Measurements from ENCODE around the gene PTPRN2.

PTPRN2 gene

DNA sequence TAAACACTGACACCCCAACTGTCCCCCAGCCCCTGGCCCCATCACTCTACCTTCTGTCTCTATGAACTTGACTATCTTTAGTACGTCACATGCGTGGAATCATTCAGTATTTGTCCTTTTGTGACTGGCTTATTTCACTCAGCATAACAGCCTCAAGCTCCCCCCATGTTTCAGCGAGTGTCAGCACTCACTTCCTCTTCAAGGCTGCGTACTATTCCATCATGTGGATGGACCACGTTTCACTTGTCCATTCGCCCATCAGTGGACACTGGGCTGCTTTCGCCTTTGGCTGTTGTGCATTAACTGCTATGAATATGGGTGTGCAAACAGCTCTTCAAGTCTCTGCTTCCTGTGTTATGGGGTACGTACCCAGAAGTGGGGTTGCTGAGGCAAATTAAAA is 100.7 kb downstream of the PTPRN2 start:
- no peak for DNase-seq

DNA sequence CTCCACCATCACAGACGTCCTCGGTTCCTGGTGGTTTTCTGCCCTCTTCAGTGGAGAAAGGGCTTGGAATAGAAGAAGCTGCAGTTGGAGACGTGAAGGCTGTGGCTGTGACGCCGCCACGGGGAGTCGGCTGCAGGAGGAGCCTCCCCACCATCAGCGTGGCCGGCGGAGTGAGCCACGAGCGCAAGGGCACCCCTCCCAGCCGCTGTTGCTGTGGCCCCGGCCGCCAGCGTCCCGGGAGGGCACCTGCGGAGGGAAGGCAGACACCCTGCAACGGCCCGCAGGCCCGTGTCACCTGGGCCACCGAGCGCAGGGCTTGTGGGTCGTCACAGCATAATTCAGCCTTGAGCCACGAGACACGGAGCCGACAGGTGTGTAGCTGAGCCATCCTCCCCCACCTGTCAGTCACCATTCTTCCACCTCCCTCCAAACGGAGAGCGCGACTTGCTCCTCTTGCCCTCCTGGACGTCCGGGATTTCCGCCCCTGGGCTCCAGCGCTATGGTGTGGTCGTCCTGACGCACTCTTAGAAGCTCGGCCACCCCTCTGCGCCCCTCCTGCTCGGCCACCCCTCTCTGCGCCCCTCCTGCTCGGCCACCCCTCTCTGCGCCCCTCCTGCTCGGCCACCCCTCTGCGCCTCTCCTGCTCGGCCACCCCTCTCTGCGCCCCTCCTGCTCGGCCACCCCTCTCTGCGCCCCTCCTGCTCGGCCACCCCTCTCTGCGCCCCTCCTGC is 102.7 kb downstream of the PTPRN2 start:
- DNase-seq = no peak

DNA sequence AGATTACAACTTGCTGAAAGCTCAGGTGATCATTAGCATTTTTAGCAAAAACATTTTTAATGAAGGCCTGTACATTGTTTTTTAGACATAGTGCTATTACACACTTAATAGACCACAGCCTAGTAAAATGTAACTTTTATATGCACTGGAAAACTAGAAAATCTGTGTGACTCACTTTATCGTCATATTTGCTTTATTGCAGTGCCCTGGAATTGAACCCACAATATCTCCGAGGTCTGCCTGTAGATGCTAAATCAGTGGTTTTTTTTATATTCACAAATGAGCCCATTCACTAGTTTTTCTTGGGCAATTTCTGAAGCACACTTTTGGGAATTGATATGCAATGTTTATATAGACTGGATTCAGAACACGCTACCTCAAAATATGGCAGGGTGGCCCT is 105.1 kb downstream of the PTPRN2 start:
- no peak for DNase-seq

DNA sequence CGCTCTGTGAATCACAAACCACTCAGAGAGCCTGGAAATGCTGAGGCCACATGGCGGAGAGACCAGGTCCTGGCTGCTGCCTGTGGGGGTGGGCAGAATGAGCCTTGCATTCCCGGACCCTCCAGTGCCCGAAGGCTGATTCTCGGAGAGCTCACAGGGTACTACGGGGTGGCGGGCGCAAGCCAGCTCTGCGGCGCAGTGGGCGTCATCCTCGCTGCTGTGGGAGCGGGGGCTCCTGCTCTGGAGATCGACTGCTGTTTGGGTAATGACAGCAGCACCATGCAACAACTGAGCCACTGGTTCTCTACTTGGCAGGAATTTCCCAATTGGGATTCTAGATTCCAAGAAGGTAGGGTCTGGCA is 108.0 kb downstream of the PTPRN2 start:
- no peak for DNase-seq

DNA sequence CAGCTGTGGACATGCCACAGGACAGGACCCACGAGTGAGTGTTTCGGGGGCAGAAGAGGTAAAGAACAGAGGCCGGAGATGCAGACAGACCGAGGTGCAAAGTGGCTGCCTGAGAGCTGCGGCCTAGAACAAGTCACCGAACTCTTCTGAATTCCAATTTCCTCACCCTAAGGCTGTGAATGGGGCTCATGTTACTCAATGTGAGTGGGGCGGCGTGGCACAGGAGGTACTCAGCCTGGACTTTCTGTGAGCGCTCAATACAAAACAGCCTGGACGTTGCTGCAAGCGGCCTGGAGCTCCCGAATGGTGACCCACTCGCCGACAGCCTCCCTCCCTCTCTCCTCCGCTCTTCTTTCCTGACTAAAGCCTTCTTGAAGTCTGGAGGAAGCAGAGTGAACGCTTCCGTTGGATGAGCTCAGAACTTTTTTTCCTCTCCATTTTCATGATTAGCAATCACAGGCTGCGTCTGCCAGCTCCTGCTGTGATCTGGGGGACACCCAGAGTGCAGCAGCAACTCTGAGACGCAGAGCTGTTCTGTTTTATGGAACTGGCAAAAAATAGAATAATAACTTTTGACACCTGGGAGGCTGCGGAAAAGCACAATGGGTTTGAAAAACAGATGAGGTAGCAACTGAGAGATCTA is 108.5 kb downstream of the PTPRN2 start:
- no peak for DNase-seq

DNA sequence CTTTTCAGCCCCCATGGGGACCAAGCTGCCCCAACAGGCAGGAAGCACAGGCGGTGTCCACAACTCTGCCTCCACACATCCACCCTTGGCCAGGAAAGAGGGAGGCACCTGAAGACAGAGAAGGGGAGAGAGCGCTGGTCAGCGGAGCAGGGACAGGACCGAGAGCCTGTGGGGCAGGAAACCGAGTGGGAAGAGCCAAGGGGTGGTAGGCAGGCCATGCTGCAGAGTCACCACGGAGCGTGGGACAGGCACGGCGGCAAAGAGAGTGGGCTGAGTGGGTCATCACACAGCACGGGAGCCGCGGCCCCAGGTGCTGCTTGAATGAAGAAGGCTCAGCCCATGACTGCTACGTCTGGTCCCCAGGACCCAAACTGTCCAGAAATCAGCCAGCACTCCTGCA is 109.8 kb downstream of the PTPRN2 start:
- DNase-seq = no peak

DNA sequence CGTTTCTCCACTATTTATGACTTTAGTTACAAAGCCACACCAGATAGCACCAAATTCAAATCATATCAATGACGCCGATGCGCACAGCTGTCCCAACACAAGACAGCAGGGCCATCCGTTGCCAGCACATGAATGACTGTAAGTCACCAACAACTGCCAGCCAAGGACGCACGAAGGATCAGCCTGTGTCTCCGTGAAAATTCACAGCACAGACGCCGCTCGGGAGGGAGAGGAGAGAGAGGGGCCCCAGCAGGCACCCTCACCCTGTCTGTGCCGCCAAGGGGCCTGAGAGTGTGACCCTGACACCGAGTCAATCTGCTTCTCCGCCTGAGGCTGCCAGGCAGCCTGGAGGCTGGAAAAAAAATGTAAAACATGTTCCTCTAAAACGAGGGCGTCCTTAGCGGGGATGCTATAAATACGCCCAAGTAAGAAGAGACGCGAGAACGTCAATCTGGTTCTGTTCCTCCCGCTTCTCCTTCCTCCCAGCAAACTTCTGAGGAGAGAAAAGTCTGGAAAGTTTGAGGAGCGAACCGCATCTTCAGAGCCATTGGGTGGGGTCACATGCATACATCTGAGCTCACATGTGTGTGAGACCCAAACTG is 111.2 kb downstream of the PTPRN2 start:
- no peak for DNase-seq

DNA sequence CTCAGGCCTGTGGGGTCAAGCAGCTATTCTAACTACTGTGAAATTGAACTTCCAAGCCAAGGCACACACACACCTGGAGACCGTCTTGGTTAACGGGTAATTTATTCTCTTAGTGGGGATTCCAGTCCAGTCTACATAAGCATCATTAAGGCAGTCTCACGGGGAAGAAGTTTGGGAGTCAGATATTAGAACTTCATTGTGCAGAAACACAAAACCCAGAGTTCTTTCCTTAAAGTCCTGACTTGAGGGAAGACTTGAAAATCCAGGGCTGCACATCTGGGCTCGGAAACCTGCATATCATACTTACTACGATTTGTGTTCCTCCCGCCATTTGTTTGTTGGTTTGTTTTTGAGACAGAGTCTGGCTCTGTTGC is 112.0 kb downstream of the PTPRN2 start:
- no peak for DNase-seq

DNA sequence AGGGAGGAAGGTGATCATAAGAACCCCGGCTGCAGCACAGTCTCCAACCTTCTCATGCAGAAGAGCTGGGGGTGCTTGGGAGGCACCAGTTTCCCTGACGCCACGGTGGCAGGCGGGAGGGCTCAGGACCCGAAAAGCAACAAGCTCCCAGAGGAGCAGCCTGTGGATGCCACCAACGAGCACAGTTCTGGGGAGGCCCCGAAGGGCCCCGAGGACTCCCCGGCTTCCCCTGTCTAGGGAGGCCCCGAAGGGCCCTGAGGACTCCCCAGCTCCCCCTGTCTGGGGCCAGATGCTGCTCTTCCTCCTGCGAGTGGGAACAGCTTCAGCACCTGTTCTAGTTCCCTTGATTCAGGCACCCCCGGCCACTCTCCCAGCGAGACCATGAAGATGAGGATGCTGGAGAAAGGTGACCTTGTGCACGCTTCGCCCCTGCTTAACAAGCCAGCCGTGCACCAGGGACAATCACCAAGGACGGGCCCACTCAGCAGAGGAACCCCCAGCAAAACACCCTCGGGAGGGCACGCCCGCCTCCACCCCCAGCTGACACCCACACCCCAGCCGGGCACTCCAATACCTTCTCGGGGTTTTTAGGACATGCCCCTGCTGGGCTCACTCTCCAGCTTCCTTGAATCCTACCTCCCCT is 112.5 kb downstream of the PTPRN2 start:
- DNase-seq = no peak

DNA sequence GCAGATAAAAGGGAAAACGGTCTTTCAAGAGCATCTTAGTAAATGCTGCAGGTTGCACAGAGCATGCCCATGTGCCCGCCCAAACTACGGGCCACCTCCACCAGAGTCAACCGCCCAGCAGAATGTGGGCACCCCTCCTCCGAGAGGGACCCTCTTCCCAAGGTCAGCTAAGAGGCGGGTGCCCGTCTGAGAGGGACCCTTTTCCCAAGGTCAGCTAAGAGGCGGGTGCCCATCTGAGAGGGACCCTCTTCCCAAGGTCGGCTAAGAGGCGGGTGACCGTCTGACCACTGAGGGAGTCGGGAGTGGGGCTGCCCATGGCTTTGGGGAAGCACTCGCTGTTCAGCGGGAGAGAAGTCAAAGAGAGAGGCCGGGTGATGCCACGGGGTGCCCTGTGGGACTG is 113.1 kb downstream of the PTPRN2 start:
- no peak for DNase-seq

DNA sequence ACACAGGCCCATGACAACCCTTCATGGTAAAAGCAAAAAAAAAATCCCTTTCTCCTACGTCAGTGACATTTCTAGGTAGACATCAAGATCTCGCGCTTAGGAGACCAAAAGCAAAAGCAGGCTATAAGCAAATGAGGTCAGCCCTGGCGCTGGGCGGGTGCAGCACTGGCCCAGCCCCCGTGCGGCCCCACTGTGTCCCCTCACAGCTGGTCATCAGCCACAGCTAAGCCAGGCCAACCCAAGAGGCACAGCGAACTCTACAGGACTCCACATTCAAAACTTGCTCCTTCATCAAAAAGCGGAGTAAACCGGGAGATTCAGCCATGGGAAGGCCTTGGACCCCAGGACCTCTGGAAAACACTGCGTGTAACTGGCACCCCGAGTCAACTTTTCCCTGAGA is 113.7 kb downstream of the PTPRN2 start:
- no peak for DNase-seq

DNA sequence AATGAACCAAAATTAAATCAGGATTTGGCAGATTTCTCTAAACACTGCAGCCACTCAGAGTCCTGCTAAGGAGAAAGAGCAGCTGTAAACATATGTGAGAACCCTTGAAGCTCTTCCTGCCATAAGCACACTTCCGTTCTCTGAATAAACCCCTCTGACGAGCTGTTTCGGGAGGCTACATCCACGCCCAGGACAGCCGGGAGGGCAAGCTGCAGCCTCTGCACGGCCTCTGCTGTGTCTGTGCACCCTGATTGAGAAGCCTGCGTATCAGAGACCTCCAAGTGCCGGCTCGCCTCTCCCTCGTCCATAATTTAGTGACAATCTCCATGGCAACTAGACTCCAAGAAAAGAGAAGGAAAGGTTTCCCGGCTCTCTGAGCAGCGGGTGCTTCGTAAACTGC is 114.4 kb downstream of the PTPRN2 start:
- DNase-seq = peak; percentile 48

DNA sequence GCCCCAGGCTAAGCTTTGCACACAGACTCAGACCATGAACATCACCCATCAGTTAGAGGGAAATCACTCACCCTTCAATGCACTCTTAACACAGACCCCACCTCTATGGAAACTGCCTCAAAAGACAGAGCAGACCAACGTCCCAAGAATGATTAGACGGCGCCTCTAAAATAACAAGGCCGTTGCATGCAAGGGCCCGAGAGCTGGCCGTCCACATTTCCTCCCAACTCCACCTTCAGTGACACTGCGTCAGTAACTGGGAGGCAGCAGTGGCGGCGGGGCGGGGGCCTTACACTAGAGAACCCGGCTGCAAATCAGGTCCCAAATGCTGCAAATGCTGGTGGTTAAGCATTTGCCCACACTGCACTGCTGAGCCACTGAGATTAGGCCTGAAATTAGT is 115.0 kb downstream of the PTPRN2 start:
- no peak for DNase-seq

DNA sequence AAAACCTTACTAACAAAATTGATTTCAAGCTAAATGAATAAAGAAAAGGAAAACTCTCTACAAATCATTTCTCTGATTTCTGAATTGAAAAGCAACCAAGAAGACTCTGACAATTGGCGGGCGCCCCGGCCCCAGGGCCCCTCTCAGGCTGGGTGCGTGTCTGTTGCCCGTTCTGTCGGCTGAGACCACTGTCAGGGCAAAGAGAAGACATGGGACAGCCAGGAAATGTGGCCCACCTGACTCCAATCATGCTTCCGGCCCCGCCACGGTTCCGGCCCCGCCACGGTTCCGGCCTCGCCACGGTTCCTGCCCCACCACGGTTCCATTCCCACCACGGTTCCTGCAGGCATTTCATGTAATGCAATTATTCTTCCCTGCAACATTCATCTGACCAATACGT is 115.9 kb downstream of the PTPRN2 start:
- no peak for DNase-seq

DNA sequence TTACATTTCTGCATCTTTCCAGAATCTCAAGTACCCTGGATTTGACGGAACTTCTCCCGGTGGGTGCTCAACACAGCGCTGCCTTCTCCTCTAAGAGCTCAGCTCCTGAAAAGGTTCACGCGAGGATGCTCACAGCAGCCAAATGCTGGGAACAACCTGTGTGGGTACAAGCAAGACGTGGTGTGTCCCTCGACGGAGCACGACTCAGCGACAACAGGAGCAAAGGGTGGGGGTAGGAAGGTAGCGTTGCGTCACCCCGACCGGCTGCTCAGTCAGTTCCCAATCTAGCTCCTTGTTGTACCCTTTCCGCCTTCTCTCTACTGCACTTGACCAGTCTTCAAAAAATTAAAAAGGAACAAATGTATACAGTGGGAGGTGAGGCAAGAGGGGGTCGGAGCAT is 117.3 kb downstream of the PTPRN2 start:
- no peak for DNase-seq

DNA sequence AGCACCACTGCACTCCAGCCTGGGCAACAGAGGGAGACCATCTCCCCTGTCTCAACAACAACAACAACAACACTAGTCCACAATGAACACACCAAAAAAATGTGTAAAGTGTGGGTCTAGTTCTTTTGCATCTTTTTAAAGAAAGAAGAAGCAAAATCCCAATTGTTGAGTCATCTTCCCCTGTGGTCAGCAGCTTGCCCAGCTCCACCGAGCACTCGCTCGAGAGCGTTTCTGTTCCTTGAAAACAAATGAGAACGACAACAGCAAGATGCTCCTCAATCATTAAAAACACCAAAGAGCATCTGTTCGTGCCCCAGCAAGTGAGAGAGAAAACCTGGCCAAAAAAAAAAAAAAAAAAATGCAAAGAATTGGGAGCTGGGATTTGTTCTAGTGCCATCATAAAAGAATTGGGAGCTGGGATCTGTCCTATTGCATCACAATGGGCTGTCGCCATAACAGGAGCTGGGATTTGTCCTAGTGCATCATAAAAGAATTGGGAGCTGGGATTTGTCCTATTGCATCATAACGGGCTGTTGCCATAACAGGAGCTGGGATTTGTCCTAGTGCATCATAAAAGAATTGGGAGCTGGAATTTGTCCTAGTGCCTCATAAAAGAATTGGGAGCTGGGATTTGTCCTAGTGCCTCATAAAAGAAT is 118.1 kb downstream of the PTPRN2 start:
- DNase-seq = no peak

DNA sequence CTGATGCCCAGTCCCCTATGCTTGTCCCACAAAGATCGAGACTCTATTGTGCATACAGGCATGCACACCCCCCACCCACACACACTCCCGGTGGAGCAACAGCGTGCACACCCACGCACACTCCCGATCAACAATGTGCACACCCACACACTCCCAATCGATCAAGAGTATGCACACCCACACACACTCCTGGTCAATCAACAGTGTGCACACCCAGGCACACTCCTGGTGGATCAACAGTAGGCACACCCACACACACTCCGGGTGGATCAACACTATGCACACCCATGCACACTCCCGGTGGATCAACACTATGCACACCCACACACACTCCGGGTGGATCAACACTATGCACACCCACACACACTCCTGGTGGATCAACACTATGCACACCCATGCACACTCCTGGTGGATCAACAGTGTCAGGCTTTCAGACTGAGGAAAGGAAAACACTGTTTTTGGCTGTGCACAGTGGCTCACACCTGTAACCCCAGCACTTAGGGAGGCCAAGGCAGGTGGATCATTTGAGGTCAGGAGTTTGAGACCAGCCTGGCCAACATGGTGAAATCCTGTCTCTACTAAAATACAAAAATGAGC is 118.8 kb downstream of the PTPRN2 start:
- DNase-seq = no peak

DNA sequence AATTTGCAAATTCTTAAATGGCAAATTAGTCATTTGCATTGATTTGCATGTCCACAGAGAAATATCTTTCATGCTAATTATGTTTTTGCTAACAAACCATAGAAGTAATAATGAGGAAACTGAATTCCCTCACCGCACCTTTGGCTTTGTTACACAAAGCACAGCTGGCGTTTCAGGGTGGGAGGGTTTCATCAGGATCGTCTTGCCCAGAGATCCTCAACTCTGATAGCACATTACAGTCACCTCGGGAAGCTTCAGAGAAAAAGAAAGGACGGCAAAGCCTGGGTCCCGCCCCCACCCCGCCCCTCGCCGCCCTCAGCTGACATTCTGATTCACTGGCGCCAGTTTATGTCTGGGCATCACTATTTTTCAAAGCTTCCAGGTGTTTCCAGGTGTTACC is 119.4 kb downstream of the PTPRN2 start:
- no peak for DNase-seq

DNA sequence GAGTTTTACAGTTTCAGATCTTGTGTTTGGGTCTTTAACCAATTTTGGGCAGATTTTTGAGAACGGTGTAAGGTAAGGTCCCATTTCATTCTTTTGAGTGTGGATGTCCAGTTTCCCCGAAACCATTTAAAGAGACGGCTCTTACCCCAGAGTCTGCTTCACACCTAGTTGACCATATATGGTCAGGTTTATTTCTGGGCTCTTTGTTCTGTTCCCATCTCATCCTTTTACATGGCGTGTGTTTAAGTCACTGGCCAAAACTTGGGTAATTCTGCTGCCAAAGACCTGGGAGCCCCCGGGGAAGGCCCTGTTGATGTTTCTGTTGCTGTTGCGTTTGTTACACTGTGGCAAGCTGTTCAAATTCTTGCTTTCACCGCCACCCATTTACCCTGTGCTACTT is 120.1 kb downstream of the PTPRN2 start:
- DNase-seq = no peak

DNA sequence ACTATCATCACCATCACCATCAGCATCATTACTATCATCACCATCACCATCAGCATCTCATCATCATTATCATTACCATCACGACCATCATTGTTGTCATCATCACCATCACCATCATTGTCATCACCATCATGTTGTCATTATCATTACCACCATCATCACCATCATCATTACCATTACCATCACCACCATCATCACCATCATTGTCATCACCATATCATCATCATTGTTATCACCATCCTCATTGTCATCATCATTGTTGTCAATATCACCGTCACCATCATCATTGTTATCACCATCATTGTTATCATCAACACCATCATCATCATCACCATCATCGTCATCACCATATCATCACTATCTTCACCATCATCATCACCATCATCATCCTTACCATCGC is 124.3 kb downstream of the PTPRN2 start:
- DNase-seq = no peak

DNA sequence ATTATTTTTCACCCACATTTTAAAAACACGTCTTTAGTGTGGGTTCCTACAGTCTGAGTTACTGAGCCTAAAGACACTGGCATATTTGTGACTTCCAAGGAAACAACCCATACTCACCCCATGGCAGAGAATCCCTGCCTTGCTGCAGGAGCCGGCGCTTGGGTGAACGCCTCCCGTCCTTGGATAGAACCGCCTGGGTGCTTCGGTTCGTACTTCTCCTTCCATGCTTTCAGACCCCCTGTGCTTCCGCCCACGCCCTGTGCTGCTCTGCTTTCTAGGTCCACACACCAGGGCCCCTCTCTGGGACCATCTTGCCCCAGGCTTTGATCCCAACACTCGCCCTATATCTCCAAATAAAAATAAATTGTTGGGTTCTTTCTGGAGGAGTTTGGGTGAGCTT is 125.8 kb downstream of the PTPRN2 start:
- no peak for DNase-seq

DNA sequence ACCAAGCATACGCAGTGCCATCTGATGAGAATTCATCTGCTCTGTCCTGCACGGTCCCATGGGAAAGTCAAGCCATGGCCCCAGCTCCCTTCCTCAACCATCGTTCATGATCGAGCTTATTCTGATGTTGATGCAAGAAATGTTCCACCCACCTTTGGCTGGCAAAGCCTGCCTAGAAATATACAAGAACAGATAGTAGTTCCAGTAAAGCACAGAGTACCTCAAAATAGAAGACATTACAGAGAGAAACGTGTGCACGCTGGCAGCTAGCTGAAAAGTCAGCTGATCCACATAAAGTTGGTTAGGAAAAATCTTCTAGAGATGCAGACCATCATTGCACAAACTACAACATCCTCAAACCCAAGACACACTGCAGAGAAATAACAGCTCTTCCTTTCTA is 127.0 kb downstream of the PTPRN2 start:
- no peak for DNase-seq

DNA sequence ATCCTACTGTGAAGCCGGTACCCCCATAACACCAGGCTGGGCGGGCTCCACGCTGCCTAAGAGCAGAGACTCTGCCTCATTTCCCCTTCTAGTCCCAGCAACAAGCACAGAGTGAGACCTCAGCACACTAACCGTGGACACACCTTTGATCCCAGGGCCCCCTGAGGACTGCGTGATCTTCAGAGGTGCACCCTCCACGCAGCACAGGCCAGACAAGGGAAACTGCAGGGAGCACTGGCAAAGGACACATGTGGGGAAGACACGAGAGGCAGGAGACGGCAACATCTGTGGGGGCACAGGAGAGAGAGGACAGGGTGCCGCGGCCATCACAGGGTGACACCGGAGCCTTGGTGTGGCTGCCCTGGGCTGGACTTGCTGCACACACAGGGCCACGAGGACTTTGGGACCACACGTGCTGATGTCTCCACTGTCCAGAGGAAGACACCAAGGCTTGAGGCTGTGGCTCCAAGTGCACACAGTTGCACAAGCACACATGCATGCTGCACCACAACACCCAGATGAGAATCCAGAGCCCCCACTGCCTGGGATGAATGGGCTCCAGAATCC is 128.8 kb downstream of the PTPRN2 start:
- no peak for DNase-seq
